ENCODE results near the gene TMEM106A.
"Not testable (repeated sequence)": the region's sequence is repeated elsewhere in the genome, so short reads cannot be mapped to it uniquely, and the experiment has no call there.

TMEM106A gene

DNA sequence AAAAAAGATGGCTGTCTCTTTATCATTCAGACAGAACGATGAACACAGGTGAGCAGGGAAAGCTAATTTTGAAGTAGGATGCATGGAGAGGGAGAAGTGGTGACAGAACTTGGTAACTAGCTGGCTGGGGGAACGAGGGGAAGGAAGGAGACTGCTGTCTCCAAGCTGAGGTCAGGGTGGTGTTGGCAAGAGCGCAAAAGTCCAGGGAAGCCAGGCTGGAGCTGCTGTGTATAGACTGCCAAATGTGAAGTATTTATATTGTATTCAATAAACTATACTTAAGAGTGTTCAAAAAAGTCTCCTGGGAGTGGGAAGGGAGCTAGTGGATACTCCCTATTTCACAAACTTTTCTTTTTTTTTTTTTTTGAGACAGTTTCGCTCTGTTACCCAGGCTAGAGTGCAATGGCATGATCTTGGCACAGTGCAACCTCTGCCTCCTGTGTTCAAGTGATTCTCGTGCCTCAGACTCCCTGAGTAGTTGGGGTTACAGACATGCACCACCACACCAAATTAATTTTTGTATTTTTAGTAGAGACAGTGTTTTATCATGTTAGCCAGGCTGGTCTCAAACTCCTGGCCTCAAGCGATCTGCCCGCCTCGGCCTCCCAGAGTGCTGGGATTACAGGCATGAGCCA lies 8.2 kb downstream of the TMEM106A start:
- no peak overlapping the region for H3K4me3 ChIP-seq (ENCODE audit: low read depth, low read length)
- TF ChIP-seq, protein P1, sequence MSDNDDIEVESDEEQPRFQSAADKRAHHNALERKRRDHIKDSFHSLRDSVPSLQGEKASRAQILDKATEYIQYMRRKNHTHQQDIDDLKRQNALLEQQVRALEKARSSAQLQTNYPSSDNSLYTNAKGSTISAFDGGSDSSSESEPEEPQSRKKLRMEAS (IDR thresholded peaks at IDR 0.05; ENCODE audit: low read depth, low read length) = no peak
- TF ChIP-seq MYC (IDR thresholded peaks at IDR 0.05; ENCODE audit: low read depth, low read length) = no peak
- TF ChIP-seq POLR2A (IDR thresholded peaks at IDR 0.05; ENCODE audit: extremely low read depth, insufficient read length) = no peak
- TF ChIP-seq, protein P2, sequence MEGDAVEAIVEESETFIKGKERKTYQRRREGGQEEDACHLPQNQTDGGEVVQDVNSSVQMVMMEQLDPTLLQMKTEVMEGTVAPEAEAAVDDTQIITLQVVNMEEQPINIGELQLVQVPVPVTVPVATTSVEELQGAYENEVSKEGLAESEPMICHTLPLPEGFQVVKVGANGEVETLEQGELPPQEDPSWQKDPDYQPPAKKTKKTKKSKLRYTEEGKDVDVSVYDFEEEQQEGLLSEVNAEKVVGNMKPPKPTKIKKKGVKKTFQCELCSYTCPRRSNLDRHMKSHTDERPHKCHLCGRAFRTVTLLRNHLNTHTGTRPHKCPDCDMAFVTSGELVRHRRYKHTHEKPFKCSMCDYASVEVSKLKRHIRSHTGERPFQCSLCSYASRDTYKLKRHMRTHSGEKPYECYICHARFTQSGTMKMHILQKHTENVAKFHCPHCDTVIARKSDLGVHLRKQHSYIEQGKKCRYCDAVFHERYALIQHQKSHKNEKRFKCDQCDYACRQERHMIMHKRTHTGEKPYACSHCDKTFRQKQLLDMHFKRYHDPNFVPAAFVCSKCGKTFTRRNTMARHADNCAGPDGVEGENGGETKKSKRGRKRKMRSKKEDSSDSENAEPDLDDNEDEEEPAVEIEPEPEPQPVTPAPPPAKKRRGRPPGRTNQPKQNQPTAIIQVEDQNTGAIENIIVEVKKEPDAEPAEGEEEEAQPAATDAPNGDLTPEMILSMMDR (IDR thresholded peaks at IDR 0.05; ENCODE audit: low read depth, low read length) = no peak
- DNase-seq (ENCODE audit: low read depth) = no peak

DNA sequence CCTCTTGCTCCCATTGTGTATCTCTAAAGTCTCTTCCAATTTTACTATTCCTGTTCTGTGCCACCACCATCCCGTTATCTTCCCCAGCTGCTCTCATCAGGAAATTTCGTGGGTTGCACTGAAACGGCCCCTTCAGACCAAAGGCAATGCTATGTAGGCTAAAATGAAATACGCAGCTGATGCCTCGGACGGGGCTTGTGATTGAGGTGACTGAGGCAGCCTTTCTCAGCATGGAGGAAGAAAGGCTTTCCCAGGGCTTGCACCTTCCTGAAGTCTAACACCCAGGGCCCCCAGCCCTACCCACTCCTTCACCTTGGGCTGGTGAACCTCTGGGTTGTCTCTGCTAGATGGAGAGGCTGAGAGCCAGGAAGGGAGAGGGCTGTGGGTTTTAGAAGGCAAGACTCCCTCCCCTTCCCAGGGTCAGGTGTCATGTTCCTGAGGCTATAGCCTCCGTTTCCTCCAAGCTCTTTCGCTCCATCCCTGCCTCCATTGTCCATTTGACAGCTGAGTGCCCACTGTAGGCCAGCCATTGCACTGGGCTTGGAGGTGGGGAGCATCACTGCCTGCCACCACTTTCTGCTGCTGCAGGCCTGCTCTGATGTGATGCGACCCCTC lies 8.9 kb downstream of the TMEM106A start:
- TF ChIP-seq POLR2A (IDR thresholded peaks at IDR 0.05; ENCODE audit: extremely low read depth, insufficient read length) = no peak
- TF ChIP-seq, protein P1 (IDR thresholded peaks at IDR 0.05; ENCODE audit: low read depth, low read length) = no peak
- no peak for TF ChIP-seq MYC (IDR thresholded peaks at IDR 0.05; ENCODE audit: low read depth, low read length)
- TF ChIP-seq, protein P2 (IDR thresholded peaks at IDR 0.05; ENCODE audit: low read depth, low read length) = no peak
- no peak for DNase-seq (ENCODE audit: low read depth)

GRCh38 chr17:43224146-43224705 lies 12.6 kb downstream of the TMEM106A start:
- no peak for DNase-seq (ENCODE audit: low read depth)
- no peak overlapping the region for H3K4me3 ChIP-seq (ENCODE audit: low read depth, low read length)
- TF ChIP-seq, protein P1 (IDR thresholded peaks at IDR 0.05; ENCODE audit: low read depth, low read length) = no peak
- TF ChIP-seq, protein P2 (IDR thresholded peaks at IDR 0.05; ENCODE audit: low read depth, low read length) = no peak
- no peak for TF ChIP-seq POLR2A (IDR thresholded peaks at IDR 0.05; ENCODE audit: extremely low read depth, insufficient read length)
- TF ChIP-seq MYC (IDR thresholded peaks at IDR 0.05; ENCODE audit: low read depth, low read length) = no peak

More for the DNA sequence above, 8.9 kb downstream of the TMEM106A start:
- H3K4me3 ChIP-seq (ENCODE audit: low read depth, low read length) = no peak overlapping the region

DNA sequence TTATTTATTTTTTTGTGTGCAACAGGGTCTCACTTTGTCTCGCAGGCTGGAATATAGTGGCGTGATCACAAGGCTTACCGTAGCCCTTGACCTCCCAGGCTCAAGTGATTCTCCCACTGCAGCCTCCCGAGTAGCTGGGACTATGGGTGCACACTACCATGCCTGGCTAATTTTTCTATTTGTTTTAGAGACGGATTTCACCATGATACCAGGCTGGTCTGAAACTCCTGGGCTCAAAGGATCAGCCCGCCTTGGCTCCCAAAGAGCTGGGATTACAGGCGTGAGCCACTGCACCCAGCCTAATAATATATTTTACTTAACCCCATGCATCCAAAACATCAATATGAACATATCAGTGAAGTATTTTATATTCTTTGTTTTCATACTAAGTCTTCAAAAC lies 14.7 kb downstream of the TMEM106A start:
- no peak for DNase-seq (ENCODE audit: low read depth)
- no peak overlapping the region for H3K4me3 ChIP-seq (ENCODE audit: low read depth, low read length)
- TF ChIP-seq, protein P1 (IDR thresholded peaks at IDR 0.05; ENCODE audit: low read depth, low read length) = no peak
- TF ChIP-seq, protein P2 (IDR thresholded peaks at IDR 0.05; ENCODE audit: low read depth, low read length) = no peak
- TF ChIP-seq POLR2A (IDR thresholded peaks at IDR 0.05; ENCODE audit: extremely low read depth, insufficient read length) (no peak), MYC (IDR thresholded peaks at IDR 0.05; ENCODE audit: low read depth, low read length) (no peak)

DNA sequence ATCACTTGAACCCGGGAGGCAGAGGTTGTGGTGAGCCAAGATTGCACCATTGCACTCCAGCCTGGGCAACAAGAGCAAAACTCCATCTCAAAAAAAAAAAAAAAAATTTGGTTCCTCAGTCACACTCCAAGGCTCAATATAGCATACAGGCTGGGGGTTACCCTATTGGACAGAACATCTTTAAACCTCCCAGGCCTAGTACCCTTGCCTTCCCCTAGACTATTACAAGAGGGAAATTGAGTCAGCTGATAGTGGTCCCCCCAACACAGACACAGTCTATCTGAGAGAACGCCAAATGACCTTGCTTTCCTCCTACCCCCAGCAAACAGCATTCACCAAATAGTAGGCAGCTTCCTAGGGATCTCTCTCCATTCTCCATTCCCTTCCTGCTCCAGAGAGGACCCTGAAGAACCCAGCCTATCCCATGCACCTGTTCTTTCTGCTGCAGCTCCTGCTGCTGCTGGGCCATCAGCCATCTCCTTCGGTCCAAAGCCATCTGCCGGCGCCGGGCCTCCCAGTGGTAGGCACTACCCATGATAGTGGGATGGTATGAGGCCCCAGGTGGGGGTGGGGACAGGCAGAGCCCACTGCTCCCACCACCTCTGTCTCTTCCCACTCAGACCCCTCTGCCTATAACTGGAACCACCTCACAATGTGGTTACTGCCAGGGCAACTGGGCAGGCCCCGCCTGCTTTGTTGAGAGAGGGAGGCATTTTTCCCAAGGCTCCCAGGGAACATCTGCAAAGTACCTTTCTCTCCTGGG lies 16.5 kb downstream of the TMEM106A start, which contains the start of gene CCDC200:
Gene CCDC200 (minus strand): TSS at position 604 of the 763 bp plus-strand sequence. CDS start 69 bp downstream, at position 535.
- not testable (repeated sequence) for DNase-seq (ENCODE audit: low read depth); H3K4me3 ChIP-seq (ENCODE audit: low read depth, low read length)

DNA sequence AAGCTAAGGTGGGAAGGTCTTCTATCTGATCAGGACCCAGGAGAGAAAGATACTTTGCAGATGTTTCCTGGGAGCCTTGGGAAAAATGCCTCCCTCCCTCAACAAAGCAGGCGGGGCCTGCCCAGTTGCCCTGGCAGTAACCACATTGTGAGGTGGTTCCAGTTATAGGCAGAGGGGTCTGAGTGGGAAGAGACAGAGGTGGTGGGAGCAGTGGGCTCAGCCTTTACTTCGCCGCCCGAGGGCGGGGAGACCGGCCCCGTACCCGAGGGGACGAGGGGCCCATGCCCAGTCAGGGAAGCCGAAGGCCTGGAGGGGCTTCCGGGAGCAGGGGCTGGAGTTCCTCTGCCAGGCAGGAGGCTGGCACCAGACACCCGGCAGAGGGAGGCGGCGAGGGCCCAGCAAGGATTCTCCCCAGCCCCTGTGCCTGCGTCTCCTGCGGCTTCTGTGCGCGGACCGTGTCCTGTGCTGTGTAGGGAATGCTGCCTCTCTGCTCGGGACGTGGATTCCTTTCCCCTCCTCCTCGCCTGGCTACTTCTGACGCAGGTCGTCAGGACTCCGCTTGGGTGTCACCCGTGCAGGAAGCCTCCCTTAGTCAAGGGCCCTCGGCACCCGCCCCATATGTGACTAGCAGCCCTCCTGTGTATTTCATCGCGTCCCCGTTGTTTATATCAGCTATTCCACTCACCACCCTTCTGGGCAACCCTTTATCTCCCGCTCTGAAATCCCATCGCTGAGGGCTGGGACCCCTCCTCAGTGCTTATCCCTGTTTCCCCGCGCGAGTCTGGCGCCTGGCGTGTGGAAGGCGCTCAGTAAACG lies 19.7 kb downstream of the TMEM106A start:
- not testable (repeated sequence) for DNase-seq (ENCODE audit: low read depth)
- H3K4me3 ChIP-seq (ENCODE audit: low read depth, low read length) = peak overlapping the region; percentile 53

DNA sequence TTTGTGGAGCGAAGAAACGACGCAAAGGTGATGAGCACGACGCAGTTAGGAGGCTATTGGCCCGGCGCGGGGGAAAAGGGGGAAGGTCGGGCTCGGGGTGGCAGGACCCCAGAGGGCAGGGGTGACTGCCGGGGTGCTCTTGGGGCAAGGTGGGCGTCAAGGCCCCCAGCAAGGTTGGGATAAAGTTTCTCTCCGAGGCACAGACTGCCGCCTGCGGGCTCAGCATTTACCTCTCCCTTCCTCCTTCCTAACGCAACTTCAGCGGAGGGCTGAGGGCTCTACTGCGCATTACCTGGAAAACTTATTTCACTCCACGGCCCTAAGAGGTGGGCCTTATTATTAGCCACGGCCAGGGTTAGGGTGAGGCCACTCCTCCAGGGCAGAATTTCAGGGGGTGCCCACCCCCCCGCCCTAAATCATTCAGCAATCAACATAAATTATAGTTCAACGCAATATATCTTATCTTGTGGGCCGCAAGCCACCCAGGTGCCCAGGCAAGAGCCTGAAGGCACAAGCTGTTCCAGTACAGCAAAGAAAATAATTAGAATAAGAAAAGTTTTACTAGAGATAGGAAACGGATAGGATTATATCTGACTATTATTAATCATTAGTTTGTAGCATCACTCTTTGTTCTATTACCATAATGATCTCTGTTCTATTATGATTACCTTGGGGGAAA lies 20.5 kb downstream of the TMEM106A start:
- DNase-seq (ENCODE audit: low read depth) = peak; percentile 21
- H3K4me3 ChIP-seq (ENCODE audit: low read depth, low read length) = peak overlapping the region; percentile 18

DNA sequence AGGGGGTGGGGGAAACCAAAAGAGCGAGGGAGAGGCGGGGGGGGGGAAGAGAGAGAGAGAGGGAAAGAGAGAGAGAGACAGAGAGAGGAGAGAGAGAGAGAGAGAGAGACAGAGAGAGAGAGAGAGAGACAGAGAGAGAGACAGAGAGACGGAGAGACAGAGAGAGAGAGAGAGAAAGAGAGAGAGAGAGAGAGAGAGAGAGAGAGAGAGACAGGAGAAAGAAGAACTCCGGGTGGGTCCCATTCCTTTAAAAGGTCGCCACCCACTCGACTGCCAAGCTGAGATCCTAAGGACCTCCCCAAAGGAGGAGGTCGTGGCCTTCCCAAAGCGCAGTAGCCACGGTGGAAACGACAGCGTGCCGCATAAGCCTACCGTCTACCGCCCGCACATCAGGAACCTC lies 21.6 kb downstream of the TMEM106A start:
- not testable (repeated sequence) for H3K4me3 ChIP-seq (ENCODE audit: low read depth, low read length); DNase-seq (ENCODE audit: low read depth)

DNA sequence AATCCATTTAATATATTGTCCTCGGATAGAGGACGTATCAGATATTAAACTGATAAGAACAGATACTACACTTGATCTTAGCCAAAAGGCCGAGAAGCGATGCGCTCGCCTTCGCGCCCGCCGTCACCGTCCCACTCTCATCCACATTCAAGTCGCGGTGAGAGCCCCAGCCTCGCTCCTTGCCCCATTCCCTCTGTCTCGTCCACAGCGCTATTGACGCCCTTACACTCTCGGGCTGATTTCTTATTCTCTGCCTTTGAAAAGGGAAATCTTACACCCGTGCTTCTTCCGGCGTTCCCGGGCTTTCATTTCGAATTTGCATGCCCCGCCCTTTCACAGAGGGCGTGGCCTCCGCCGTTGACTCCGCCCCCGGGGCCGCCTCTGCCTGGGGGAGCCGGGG lies 22.2 kb downstream of the TMEM106A start, which contains the start of gene RNU2-1:
Gene RNU2-1 (minus strand): TSS at position 101 of the 400 bp plus-strand sequence.
- H3K4me3 ChIP-seq (ENCODE audit: low read depth, low read length); DNase-seq (ENCODE audit: low read depth): not testable (repeated sequence)
